HG02588 (cell line): ENCODE results near the gene C1QTNF1.
"Not testable (repeated sequence)": the region's sequence is repeated elsewhere in the genome, so short reads cannot be mapped to it uniquely, and the experiment has no call there.

Experiments used
- ATAC-seq: cut with Tn5 transposase; IDR thresholded peaks from one replicate; pipeline ENCODE4 v1.9.1; 2021; ENCODE audit warnings: mild to moderate bottlenecking, moderate library complexity; ENCODE audit not compliant: unreplicated experiment

The C1QTNF1 gene

GRCh38 chr17:79022507-79022991 is 1.4 kb upstream of the C1QTNF1 start:
- no peak for ATAC-seq

DNA sequence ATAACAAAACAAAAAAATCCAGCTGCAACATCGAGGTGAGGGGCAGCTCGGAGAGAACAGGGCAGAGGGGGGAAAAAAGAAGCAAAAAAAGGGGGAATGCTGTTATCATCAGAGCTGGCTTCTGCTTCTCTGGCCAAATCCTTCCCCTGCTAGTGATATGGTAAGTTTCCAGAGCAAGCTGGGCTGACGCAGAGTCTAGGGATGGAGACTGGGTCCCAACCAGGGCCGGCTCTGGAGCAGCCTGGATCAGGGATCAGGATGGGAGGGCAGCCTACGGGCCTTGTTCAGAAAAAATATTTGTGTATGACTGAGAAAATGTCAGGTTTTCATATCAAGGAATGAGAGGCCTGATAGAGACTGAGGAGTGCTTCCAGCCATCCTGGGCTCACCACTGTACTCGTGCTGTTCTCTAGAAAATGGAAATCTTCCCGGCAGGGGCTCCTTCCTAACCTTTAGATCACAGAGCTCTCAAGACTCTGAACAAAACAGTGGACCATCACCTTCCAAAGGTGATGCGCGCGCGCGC is 726 bp upstream of the C1QTNF1 start:
- ATAC-seq = no peak

GRCh38 chr17:79024901-79025737 is 1.1 kb downstream of the C1QTNF1 start:
- ATAC-seq = no peak

- ATAC-seq = no peak
Observed at GRCh38 chr17:79026376-79027273, 2.7 kb downstream of the C1QTNF1 start.

GRCh38 chr17:79027274-79027924 is 3.4 kb downstream of the C1QTNF1 start:
- ATAC-seq = no peak

- ATAC-seq = no peak
Observed at GRCh38 chr17:79027925-79028491, 4.0 kb downstream of the C1QTNF1 start.

GRCh38 chr17:79028496-79029326 is 4.7 kb downstream of the C1QTNF1 start:
- ATAC-seq = no peak

- ATAC-seq = no peak
Observed at GRCh38 chr17:79029327-79030009, 5.5 kb downstream of the C1QTNF1 start.

DNA sequence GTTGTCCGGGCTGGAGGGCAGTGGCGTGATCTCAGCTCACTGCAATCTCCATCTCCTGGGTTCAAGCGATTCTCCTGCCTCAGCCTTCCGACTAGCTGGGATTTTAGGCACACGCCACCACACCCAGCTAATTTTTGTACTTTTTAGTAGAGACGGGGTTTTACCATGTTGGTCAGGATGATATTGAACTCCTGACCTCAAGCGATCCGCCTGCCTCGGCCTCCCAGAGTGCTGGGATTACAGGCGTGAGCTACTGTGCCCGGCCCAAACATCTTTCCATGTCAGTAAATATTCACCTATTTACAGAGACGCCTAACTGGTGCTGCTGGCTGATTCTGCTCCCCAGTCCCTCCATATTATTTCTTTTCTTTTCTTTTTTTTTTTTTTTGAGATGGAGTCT is 6.7 kb downstream of the C1QTNF1 start:
- not testable (repeated sequence) for ATAC-seq

DNA sequence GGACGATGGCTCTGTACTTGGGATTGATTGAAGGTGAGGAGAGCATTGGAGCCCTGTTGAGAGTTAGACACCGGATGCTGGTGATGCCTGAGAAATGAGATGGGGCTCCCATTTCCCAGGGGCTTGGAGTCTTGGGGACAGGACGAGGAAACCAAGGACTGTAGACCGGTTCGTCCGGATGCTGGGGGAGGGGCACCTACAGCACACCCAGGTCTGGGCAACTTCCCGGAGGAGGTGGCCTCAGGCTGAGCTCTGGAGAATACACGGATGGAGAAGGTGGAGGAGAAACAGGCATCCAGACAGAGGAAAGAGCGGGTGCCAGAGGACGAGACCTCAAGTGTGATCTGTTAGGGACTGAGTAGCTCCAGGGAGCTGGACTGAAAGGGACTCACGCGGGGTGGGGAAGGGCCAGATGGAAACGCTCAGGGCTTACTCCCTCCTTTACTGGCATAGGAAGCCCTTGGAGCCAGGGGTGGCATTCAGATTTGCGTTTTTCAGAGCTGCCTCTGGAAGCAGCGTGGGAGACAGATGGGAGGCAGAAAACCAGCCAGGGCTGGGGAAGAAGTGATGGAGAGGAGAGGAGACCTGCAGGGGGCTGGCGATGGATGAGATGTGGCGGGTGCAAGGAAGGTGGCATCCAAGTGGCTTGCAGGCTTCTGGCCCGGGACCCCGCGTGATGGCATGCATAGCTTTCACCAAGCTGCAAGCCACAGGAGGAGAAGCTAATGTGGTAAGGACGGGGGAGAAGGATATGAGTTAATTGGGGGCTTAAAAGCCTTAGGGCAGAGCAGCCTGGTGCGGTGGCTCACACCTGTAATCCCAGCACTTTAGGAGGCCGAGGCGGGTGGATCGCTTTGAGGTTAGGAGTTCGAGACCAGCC is 8.3 kb downstream of the C1QTNF1 start:
- no peak for ATAC-seq

GRCh38 chr17:79033046-79033616 is 9.2 kb downstream of the C1QTNF1 start:
- ATAC-seq = no peak

DNA sequence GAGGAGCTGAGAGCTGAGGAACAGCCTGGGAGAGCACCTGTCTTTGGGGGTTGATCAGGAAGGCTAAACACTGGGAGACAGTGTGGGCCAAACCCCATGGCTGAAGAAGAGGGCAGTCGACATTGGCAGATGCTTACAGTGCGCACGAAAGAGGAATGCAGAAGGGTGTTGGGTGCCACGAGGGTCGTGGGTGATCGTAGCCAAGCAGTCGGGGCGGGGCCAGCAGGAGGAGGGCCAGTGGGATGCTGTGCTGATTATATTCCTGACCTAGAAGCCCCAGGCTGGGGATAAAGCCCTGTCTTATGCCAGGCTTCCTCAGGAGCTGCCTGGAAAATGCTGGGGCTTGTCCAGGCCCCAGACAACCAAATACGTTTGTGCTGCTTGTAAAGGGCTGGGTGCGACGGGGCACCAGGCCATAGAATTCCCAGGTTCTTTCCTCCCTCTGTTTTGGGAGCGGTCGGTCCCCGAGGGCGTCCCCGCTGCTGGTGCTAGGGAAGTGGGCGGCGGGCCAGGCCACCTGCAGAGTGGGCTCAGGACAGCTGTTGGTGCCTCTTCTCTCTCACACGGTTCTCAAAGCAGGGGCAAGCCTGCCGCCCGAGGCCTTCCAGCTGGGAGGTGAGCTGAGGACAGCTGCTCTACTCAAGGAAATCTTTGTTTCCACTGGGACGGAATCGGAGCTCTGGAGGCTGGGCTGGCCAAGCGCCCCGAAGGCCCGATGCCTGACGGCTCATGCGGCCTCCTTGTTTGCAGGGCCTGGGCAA is 10.0 kb downstream of the C1QTNF1 start:
- no peak for ATAC-seq

DNA sequence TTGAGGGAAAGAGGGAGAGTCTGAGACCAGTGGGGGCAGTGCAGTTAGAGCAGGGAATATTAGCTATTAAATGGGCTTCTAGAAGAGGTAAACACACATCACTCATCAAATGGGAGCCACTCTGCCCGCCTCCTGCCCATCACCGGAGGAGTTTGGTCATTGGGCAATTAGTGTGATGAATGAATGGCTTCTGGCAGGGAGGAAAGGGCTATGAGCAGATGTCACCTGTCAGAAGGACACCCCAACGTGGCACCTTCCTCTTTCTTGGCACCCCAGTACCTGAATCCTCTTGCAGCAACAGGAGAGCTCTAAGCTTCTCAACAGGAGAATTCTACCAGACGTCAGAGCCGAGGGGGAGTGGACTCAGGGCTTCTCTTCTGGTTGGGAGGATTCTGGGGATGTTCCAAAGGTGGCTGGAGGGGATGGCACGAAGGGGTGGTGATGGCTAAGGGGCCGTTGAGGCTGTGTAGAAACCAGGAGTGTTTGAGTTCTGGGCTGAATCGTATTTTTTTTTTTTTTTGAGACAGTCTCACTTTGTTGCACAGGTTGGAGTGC is 11.0 kb downstream of the C1QTNF1 start:
- ATAC-seq = no peak

DNA sequence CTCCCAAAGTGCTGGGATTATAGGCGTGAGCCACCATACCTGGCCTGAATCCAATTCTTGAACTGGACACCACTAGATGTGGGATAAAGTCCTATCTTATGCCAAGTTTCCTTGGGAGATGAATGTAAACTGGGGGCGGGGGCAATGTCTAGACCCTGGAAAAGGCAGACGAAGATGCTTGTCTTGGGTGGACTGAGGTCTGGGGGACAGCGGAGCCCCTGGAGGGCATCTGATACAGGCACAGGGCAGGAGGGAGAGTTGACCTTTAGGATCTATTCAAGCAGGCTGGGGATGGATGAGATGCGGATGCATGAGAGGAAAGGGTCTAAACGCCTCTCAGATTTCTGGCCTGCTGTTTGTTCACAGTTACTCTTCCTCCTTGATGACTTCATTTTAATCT is 11.7 kb downstream of the C1QTNF1 start:
- ATAC-seq = no peak

DNA sequence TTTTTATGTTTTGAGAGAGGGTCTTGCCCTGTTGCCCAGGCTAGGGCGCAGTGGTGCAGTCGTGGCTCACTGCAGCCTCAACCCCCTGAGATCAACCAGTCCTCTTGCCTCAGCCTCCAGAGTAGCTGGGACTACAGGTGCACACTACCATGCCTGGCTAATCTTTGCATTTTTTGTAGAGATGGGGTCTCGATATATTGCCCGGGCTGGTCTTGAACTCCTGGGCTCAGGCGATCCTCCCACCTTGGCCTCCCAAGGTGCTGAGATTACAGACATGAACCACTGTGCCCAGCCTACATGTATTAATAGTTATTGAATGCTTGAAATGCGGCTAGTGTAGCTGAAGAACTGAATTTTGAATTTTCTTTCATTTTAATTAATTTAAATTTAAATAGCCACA is 12.2 kb downstream of the C1QTNF1 start:
- ATAC-seq = no peak

GRCh38 chr17:79036596-79036995 is 12.6 kb downstream of the C1QTNF1 start:
- no peak for ATAC-seq
